ENCODE data around the gene HYPK.
"Not testable (repeated sequence)": the region's sequence is repeated elsewhere in the genome, so short reads cannot be mapped to it uniquely, and the experiment has no call there.

Gene HYPK

GRCh38 chr15:43824302-43825246, 24.2 kb downstream of the HYPK start, which contains the start of gene MFAP1:
TSS of gene MFAP1 (minus strand) at chr15:43824690. CDS start at chr15:43824569, 121 bp downstream.
- H3K4me1 ChIP-seq = no peaks in the 10 kb centered on the region; the same call in 1 of the 2 replicates

GRCh38 chr15:43825305-43825704, 24.9 kb downstream of the HYPK start:
- H3K36me3 ChIP-seq; H3K4me3 ChIP-seq (ENCODE audit: low read depth, low read length); DNase-seq; H3K9me3 ChIP-seq; H3K4me1 ChIP-seq; H3K27me3 ChIP-seq: not testable (repeated sequence)

More at GRCh38 chr15:43824302-43825246, 24.2 kb downstream of the HYPK start, which contains the start of gene MFAP1:
- no peaks in the 10 kb centered on the region for H3K9me3 ChIP-seq
- peak; percentile 92 for DNase-seq
- H3K36me3 ChIP-seq = peaks cover 5% of the 10 kb centered on the region; the same call in 1 of the 2 replicates
- peak within 1 kb of the TSS; percentile 89 for H3K4me3 ChIP-seq (ENCODE audit: low read depth, low read length)
- TF ChIP-seq CTCF (IDR thresholded peaks at IDR 0.05; ENCODE audit: low read depth, low read length) = no peak
- H3K27me3 ChIP-seq = no peaks in the 10 kb centered on the region

- H3K9me3 ChIP-seq = no peaks in the 10 kb centered on the region
- TF ChIP-seq CTCF (IDR thresholded peaks at IDR 0.05; ENCODE audit: low read depth, low read length) = no peak
- H3K4me1 ChIP-seq = no peaks in the 10 kb centered on the region; the same call in 1 of the 2 replicates
- peak overlapping the region; percentile 77 for H3K4me3 ChIP-seq (ENCODE audit: low read depth, low read length)
- DNase-seq = no peak
- no peaks in the 10 kb centered on the region for H3K36me3 ChIP-seq
- no peaks in the 10 kb centered on the region for H3K27me3 ChIP-seq
Observed at GRCh38 chr15:43826029-43826507, 25.7 kb downstream of the HYPK start.

- Histone ChIP-seq H3K9me3 (no peaks in the 10 kb centered on the region), H3K4me1 (no peaks in the 10 kb centered on the region; the same call in 1 of the 2 replicates), H3K36me3 (no peaks in the 10 kb centered on the region), H3K27me3 (no peaks in the 10 kb centered on the region), H3K4me3 (ENCODE audit: low read depth, low read length) (peak within 1 kb of the TSS; percentile 77)
- DNase-seq = peak; percentile 88
- TF ChIP-seq CTCF (IDR thresholded peaks at IDR 0.05; ENCODE audit: low read depth, low read length) = no peak
Observed at GRCh38 chr15:43826508-43827341, 26.3 kb downstream of the HYPK start, which contains the start of gene WDR76. TSS of gene WDR76 (plus strand) at chr15:43827002. CDS start at chr15:43827033, 31 bp downstream.

GRCh38 chr15:43828061-43828657, 27.8 kb downstream of the HYPK start:
- no peak for DNase-seq
- Histone ChIP-seq H3K36me3 (no peaks in the 10 kb centered on the region), H3K27me3 (no peaks in the 10 kb centered on the region), H3K9me3 (no peaks in the 10 kb centered on the region), H3K4me1 (no peaks in the 10 kb centered on the region; the same call in 1 of the 2 replicates), H3K4me3 (ENCODE audit: low read depth, low read length) (peak overlapping the region; percentile 77)
- no peak for TF ChIP-seq CTCF (IDR thresholded peaks at IDR 0.05; ENCODE audit: low read depth, low read length)

- DNase-seq; H3K4me1 ChIP-seq; H3K36me3 ChIP-seq; H3K4me3 ChIP-seq (ENCODE audit: low read depth, low read length); H3K27me3 ChIP-seq; H3K9me3 ChIP-seq: not testable (repeated sequence)
Observed at GRCh38 chr15:43829951-43830540, 29.6 kb downstream of the HYPK start.

- DNase-seq; H3K4me3 ChIP-seq (ENCODE audit: low read depth, low read length); H3K4me1 ChIP-seq; H3K36me3 ChIP-seq; H3K9me3 ChIP-seq; H3K27me3 ChIP-seq: not testable (repeated sequence)
Observed at GRCh38 chr15:43830691-43831275, 30.4 kb downstream of the HYPK start.

GRCh38 chr15:43831519-43832052, 31.2 kb downstream of the HYPK start:
- not testable (repeated sequence) for H3K4me3 ChIP-seq (ENCODE audit: low read depth, low read length); H3K27me3 ChIP-seq; H3K9me3 ChIP-seq; H3K4me1 ChIP-seq; DNase-seq
- peaks cover 15% of the 10 kb centered on the region; the same call in 1 of the 2 replicates for H3K36me3 ChIP-seq

GRCh38 chr15:43832485-43832884, 32.1 kb downstream of the HYPK start:
- H3K4me1 ChIP-seq; DNase-seq; H3K9me3 ChIP-seq; H3K27me3 ChIP-seq; H3K4me3 ChIP-seq (ENCODE audit: low read depth, low read length): not testable (repeated sequence)
- H3K36me3 ChIP-seq = peaks cover 19% of the 10 kb centered on the region
